ENCODE results near the gene PGM5.

Gene PGM5

GRCh38 chr9:68496356-68496755, 139.9 kb downstream of the PGM5 start:
- no peak for DNase-seq (ENCODE audit: low read depth)

GRCh38 chr9:68497629-68498028, 141.2 kb downstream of the PGM5 start:
- no peak for DNase-seq (ENCODE audit: low read depth)

DNA sequence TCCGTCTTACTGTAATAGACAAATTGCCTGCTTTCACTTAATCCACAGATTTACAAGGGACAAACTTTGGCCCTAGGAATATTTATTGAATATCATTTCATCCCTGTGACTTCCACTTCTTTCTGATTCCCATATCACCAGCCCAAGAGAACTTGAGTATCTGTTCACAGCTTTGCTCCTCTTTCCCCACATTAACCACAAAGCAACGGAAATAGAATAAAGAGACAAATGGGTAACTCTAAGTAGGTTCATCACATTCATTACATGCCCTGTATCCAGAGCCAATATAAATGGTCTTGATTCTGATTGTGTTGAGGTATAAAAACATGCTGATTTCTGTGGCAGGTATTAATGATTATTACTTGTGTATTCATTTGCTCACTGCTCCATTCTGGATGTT, 142.4 kb downstream of the PGM5 start:
- DNase-seq (ENCODE audit: low read depth) = no peak

DNA sequence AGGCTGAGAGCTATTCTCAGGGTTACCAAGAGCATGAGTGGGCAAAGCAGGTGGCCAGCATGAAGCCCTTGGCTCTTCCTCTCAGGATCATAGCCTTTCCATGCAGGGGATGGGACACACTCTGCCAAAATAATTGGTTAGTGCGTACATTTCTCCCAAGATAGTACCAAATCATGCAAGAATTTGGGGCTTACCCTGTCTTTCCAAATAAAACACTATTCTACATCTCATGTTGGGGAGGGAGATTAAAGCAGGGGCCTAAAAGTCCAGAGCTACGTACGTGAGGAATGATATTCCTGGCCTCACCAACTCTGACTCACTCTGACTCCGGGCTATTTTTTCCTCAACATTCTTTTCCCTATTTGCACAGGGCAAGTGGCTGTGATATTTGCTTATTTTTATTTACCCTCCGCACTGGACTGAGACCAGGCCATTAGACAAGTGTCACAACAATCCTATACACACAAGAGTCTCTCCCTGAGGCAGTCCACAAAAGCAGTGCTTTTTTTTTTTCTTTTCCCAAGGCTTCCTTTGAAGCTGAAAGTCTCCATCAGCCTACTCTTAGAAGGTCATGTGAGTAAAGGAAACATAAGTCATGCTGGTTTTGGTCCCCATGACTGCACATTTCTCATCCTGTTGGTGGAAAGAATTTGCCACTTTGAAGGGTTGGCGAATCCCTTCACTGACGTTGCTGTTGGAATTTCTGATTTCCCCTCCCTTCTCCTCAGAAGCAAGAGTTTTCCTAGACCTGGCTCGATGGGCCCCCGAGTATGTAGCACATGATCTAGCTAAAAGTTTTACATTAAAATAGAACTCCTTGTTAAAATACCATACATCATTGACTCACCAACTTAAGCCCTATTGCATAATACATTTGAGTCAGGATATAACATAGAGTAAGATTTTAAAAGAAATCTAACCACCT, 144.3 kb downstream of the PGM5 start:
- peak; percentile 65 for DNase-seq (ENCODE audit: low read depth)

- no peak for DNase-seq (ENCODE audit: low read depth)
Measured at GRCh38 chr9:68502279-68502678, 145.9 kb downstream of the PGM5 start.

DNA sequence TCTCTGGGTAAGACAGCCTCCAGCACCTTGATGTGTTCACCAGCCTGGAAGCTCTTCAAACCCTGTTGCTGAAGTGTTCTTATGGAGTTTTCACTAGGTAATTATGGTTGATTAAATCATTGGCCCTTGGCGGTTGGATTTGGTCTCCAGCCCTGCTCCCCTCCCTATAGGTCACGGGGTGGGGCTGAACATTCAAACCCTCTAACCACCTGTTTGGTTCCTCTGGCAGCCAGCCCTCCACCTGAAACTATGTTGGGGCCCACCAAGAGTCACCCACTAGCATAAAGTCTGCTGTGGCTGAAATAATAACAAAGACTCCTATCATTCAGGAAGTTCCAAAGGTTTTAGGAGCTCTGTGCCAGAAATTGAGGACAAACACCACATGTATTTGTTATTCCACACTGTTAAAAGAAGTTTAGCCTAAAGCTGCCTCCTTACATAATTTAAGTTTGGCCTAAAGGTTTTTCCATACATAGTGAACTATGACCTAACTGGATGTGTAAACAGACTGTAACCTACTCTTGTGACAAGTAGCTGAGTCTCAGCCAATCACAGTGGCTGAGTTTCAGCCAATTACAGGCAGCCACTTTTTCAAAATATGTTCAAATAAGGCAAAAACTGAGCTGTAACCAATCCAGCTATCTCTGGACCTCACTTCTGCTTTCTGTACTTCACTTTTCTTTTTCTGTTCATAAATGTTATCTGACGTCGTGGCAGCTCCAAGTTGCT, 149.4 kb downstream of the PGM5 start:
- DNase-seq (ENCODE audit: low read depth) = peak; percentile 15

DNA sequence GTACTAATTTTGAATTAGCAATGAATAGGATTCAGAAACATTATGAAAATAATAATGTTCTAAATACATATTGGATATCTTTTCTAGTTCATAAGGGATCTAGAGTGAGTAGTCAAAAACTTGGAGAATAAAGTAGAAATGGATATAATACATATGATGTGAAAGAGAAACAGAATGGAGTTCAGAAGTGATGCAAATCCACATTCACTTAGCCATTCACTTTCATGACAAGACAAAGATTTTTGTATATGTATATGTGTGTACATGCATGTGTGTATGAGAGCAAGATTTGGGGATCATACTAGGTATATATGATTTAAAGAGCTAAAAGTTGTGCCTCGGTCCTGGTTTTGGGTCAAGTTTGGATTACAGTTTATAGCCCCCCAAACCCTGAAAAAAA, 150.1 kb downstream of the PGM5 start:
- no peak for DNase-seq (ENCODE audit: low read depth)

GRCh38 chr9:68507130-68507805, 150.9 kb downstream of the PGM5 start:
- DNase-seq (ENCODE audit: low read depth) = peak; percentile 26

DNA sequence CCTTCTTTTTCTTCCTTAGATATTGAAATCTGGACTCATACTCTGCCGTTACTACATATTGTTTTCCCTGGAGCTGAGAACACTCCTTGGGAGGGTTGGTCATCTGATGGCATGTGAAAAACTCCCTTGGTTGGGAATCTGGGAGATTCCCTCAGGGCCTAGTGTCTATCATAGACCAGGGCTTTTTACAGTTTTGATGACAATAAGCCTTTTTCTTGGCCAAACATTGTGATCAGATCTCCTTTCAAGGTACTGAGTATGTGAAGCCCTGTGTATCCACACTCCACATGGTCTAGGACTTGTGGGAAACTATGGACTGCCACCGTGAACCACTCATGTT, 151.4 kb downstream of the PGM5 start:
- DNase-seq (ENCODE audit: low read depth) = no peak

GRCh38 chr9:68508547-68508946, 152.1 kb downstream of the PGM5 start:
- DNase-seq (ENCODE audit: low read depth) = no peak

- no peak for DNase-seq (ENCODE audit: low read depth)
Measured at GRCh38 chr9:68509689-68510088, 153.3 kb downstream of the PGM5 start.

DNA sequence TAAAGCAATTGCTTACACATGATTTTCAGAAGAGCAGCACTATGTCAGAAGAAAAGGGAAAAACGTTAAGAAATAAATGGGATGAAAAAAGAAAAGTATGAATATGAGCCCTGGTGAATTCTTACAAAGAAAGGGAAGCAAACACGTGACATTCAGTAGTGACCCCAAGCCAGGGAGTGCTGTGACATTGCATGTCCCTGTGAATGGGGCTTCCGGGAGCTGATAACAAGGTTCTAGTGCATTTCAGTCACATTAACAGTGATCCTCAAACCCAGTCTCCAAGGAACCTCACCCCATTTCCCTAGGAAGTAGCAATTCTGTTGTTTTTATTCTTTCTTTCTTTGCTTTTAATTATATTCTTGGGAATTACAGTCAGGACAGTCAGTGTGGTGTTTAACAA, 157.0 kb downstream of the PGM5 start:
- no peak for DNase-seq (ENCODE audit: low read depth)

GRCh38 chr9:68513981-68514380, 157.6 kb downstream of the PGM5 start:
- DNase-seq (ENCODE audit: low read depth) = no peak

DNA sequence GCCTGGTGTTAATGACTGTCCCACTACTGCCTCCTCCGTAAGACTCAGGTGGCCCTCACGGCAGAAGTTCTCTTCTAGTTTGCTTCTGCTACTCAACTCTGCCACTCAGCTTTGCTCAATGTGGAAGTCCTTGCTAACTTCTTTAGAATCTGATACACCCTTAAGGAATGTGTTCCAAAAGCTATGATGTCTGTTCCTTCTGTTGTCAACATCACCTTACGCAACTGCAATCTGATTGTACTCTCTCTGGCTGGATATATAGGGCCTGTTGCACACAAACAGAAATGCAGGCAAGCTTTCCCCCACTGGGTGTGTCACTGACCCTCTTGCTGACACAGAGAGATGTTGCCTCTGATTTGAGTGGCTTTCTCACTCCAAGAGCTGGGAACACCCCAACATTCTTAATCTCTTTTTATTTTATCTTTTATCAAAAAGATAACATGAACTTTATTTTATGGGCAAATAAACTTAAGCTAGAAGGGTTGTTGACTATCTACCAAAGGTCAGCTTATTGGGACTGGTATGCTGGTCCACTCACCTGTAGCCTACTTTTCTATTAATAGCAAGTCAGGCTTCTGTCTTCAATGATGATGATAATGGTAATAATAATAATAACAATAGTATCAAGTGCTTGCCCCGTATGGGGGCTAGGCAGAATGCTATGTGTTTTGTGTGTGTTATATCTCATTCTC, 159.1 kb downstream of the PGM5 start:
- peak; percentile 96 for DNase-seq (ENCODE audit: low read depth)

DNA sequence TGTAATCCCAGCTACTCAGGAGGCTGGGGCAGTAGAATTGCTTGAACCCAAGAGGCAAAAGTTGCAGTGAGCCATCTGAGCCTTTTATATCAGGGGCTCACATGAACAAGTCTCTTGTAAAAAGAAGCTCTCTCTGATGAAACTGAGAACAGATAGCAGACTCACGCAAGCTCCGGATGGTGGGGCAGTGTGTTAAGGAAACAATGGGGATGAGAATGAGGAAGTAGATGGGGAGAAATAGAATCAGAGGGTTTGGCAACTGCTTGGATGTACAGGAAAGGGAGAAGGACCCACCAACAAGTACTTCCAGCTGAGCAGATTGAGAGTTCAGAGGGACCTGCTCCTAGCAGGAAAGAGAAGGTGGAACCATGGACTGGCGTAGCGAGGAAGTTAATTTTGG, 165.7 kb downstream of the PGM5 start:
- DNase-seq (ENCODE audit: low read depth) = no peak

DNA sequence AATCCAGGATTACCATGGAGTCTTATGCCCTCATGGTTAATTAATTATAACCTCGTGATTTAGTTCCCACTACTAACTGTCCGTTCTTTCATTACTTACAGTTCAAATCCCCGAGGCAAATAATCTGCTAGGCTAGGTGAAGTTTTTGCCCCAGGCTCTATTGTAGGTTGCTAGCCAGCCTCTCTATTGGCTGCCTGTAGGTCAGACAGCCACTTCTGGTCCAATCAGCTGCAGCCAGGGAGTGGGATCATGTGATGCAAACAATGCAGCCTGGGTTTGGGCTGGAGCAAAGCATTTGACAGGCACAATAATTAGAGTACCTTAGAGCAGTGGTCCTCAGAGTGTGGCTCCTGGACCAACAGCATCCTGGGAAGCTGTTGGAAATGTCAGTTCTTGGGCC, 166.5 kb downstream of the PGM5 start:
- DNase-seq (ENCODE audit: low read depth) = no peak

GRCh38 chr9:68523367-68523936, 167.0 kb downstream of the PGM5 start:
- DNase-seq (ENCODE audit: low read depth) = no peak

GRCh38 chr9:68530618-68531017, 174.2 kb downstream of the PGM5 start:
- no peak for DNase-seq (ENCODE audit: low read depth)

- no peak for DNase-seq (ENCODE audit: low read depth)
Measured at GRCh38 chr9:68532131-68532530, 175.7 kb downstream of the PGM5 start.

DNA sequence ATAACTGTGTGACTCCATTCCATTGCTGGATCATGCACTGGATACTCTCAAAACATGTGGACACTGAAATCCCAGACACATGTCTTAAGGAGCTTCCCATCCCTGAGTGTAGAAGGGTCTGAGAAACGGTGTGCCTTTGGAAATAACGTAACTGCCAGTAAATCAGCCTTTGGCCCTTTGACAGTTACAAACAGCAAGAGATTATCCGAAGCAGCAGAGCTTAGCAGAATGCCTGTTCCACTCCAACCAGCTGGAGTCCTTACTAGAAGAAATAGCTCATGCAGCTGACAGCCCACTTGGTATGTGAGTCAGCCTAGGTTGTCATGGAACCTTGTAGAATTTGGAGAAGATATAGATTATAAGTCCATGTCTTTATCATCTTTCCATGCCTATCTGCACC, 177.3 kb downstream of the PGM5 start:
- peak; percentile 24 for DNase-seq (ENCODE audit: low read depth)

- no peak for DNase-seq (ENCODE audit: low read depth)
Measured at GRCh38 chr9:68536876-68537615, 180.6 kb downstream of the PGM5 start.

GRCh38 chr9:68537616-68537880, 181.1 kb downstream of the PGM5 start:
- DNase-seq (ENCODE audit: low read depth) = no peak

Data from amniotic epithelial cell (primary cell).